HG03159 (cell line): ENCODE results near the gene UBL7.

Source experiments
- ATAC-seq: cut with Tn5 transposase; IDR thresholded peaks from one replicate; pipeline ENCODE4 v1.9.1; 2021; ENCODE audit warnings: mild to moderate bottlenecking, moderate library complexity; ENCODE audit not compliant: unreplicated experiment

UBL7 gene

DNA sequence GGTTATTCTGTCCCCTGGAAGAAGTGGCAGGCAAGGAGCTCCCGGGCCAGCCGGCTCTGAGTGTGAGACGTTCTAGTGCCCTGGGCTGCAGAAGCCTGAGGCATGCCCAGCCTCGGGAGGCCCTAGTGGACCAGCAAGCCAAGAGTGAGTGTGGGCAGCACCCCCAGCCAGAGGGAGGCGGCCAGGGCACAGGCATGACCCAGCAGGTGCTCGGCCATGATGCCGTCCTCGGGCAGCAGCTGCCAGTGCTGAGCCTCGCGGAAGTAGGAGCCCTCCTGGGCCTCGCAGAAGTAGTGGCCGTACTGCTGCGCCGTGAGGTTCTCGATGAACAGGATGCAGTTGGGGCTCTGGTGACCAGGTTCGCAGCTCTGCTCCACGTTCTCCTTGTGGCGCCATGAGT, 50.5 kb downstream of the UBL7 start:
- no peak for ATAC-seq

GRCh38 chr15:74409225-74409624, 51.7 kb downstream of the UBL7 start:
- ATAC-seq: no peak

- no peak for ATAC-seq
Measured at GRCh38 chr15:74408815-74409214, 52.1 kb downstream of the UBL7 start.

- no peak for ATAC-seq
Measured at GRCh38 chr15:74408385-74408784, 52.6 kb downstream of the UBL7 start.

DNA sequence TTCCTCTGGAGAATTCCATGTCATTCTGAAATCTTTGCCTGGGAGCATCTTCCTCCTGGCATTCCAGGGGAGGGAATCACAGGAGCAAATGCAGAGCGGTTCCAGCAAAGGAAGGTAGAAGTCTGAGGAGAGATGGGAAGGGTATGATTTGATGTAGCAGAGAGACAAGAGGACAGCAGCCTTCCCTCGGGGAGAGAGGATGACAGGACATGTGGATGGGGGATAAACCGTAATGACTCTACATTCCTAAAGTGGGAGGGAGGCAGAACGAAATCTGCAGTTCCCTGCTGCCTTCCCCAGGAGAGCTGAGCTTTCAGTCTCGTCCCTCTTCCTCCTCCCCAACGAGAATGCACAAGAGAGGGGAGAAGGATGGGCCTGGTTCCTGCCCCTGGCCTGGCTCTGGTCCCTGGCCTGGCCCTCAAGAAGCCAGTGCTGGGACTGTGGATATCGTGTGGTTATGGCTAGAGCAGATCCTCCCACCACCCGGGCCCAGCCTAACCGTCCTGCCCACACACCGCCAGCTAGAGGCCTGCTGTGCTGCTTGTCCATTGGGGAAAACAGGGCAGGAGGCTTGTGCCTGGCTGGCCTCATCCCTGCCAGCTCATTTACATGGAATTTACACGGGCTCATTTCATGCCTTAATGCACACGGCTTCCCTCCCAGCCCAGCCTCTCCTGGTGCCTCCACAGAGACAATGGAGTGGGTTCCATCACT, 53.8 kb downstream of the UBL7 start:
- no peak for ATAC-seq

DNA sequence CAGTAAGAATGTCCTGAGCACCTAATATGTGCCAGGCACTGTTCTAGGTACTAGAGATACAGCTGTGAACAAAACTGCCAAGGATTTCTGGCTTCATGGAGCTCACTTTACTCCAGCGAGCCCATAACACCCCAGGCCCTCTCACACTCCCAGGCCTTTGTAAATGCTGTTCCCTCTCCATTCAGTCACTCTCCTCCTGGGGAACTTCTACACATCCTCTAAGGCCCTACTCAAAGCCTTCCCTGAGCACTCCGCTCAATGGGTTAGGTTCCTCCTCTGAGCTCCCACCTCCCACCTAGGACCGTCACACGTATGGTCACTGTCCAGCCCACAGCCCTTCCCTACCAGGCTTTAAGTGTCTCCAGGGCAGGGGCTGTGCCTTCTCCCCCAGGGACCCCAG, 54.4 kb downstream of the UBL7 start:
- no peak for ATAC-seq

DNA sequence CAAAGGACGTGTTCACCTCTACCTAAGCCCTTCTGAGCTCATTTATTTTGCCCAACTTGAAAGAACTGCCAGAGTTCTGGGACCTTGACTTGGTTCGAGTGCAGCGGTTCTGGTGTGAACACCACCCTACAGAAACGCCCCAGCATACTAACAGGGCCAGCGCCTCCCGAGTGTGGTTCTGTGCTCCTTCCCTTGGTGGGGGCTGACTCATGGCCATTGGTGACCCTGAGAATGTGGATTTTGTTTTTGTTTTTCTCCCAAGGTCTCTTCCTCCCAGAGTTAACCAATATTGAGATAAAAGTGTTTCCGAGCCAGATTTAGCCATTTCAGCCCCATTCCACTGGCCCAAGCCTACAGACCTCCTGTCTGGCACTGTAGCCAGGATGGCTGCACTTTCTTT, 55.1 kb downstream of the UBL7 start:
- ATAC-seq: no peak

DNA sequence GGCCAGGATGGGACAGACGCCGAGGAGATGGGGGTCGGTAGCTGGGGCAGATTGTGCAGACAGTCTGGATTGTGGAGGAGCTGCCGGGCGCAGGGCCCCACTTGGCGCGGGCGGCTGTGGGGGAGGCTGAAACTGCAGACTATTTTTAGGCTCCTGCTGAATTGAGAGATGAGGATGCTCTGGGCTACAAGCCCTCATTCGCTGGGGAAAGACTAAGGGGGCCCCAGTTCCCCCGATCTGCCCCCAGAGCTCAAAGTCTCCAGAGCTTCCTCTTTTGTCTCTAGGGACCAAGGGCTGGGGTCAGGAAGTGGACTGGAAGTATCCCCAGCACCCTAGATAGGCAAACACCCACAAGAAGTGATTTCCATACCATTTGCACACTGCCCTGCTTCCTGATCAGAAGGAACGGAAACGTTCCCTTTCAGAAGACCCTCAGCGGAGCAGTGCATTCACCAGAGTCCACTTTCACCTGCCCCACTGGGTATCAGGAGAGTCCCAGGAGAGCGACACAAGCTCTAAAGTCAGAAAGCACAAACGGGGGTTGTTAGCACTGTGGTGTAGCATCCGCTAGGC, 56.9 kb downstream of the UBL7 start:
- peak; percentile 30 for ATAC-seq

- ATAC-seq: peak; percentile 22
Measured at GRCh38 chr15:74403588-74403919, 57.4 kb downstream of the UBL7 start.

- peak; percentile 39 for ATAC-seq
Measured at GRCh38 chr15:74402873-74403587, 57.9 kb downstream of the UBL7 start.

DNA sequence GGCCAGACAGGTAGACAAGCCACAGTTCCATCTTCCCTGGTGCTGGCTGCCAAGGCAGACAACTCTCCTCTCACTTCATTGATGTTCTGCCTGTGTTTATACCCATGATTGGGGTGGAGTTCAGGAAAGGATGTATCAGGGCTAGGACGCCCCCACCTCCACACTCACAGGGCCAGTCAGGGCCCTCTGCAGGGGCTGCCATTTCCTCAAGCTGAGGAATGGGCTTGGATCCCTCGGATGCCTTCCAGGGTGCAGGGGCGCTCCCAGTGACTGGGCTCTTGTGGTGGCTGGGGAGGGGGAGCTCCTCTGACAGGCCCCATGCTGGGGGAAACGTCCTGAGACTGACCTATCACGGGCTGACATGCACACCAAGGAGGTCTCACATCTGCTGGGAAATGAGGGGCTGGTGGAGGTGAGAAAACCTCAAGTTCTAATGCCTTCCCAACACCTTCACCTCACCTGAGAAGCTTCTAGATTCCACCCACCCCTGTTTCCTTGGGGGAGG, 58.6 kb downstream of the UBL7 start:
- no peak for ATAC-seq

GRCh38 chr15:74400915-74401757, 59.8 kb downstream of the UBL7 start:
- no peak for ATAC-seq

- no peak for ATAC-seq
Measured at GRCh38 chr15:74400313-74400860, 60.6 kb downstream of the UBL7 start.

- ATAC-seq: no peak
Measured at GRCh38 chr15:74399511-74400312, 61.2 kb downstream of the UBL7 start.

- no peak for ATAC-seq
Measured at GRCh38 chr15:74399100-74399499, 61.9 kb downstream of the UBL7 start.

GRCh38 chr15:74398183-74398582, 62.8 kb downstream of the UBL7 start:
- no peak for ATAC-seq

GRCh38 chr15:74397239-74398068, 63.5 kb downstream of the UBL7 start:
- ATAC-seq: no peak

DNA sequence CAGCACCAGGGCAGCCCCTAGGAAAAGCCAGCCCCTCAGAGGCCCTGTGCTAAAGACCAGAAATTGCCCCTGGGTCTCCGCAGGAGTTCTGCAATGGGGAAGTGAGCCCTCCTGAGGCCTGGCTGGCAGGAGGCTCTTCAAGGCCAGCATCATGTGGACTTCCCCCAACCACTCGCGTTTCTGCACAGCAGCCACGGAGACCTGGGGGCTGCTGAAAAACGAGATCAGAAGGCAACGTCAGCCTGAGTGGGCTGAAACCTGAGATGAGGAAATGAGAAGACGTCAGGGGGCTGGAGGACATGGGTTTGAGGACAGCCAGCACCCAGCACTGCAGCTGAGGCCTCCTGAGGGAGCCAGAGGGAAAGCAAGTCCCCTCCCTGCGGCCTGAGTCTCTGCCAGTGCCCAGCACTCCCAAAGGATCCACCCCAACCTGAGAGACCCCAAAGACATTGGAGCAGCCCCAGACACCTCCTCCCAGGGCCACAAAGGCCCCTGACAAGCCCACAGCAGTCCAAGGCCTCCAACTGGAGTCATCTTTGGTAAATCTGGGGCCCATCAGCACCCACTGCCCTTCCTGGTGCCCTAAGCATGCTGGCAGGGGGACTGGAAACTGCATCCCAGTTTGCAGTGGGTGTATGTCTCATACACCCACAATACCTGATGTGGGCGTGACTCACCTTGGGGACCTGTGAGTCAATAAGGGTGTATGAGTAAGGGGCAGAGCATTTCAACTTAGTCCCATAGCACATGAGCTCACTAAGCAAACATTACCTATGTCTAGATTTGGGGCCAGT, 64.3 kb downstream of the UBL7 start:
- ATAC-seq: peak; percentile 28

GRCh38 chr15:74396146-74396438, 64.9 kb downstream of the UBL7 start:
- ATAC-seq: no peak
